ENCODE measurements around the gene EARS2. TPM values are rescaled to one million over a fixed set of nuclear protein-coding genes. Genes with fewer than 3 reads are reported as not detected.
A peak's percentile ranks its signal among the peaks of the same experiment; 100 is the strongest.
"Not testable (repeated sequence)": the region's sequence is repeated elsewhere in the genome, so short reads cannot be mapped to it uniquely, and the experiment has no call there.

EARS2 gene
- polyA plus RNA-seq, 1 donor, result 23.0 TPM

DNA sequence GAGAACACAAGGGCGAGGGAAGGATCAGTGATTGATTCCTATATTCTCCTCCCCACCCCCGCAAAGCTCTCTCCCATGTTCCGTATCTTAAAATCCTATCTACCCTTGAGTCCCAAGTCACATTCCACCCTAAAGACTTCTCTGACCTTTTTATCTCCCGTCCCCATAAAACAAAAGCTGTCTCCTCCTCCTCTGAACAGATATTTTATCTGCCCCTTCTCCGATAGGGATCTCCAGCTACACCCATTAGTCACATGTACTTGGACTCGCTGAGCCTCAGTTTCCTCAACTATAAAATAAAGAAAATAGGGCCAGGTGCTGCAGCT lies 59.6 kb downstream of the EARS2 start:
- H3K36me3 ChIP-seq (ENCODE audit: control insufficient read depth, insufficient read depth, low read length), result peaks cover 42% of the 10 kb centered on the region
- H3K27ac ChIP-seq (ENCODE audit: low read length), result peak overlapping the region; percentile 96
- H3K27me3 ChIP-seq (ENCODE audit: control insufficient read depth, insufficient read depth, low read length), result no peaks in the 10 kb centered on the region
- H3K9me3 ChIP-seq (ENCODE audit: control insufficient read depth, low read depth, low read length), result no peaks in the 10 kb centered on the region
- WGBS (ENCODE audit: insufficient coverage, low lambda C conversion rate), result no CpG with 5 or more reads among the region's 6 CpGs
- peaks cover 34% of the 10 kb centered on the region for H3K4me1 ChIP-seq (ENCODE audit: control insufficient read depth, insufficient read depth, low read length)
- DNase-seq, result no peak
- no peak overlapping the region for H3K4me3 ChIP-seq (ENCODE audit: low read length)

DNA sequence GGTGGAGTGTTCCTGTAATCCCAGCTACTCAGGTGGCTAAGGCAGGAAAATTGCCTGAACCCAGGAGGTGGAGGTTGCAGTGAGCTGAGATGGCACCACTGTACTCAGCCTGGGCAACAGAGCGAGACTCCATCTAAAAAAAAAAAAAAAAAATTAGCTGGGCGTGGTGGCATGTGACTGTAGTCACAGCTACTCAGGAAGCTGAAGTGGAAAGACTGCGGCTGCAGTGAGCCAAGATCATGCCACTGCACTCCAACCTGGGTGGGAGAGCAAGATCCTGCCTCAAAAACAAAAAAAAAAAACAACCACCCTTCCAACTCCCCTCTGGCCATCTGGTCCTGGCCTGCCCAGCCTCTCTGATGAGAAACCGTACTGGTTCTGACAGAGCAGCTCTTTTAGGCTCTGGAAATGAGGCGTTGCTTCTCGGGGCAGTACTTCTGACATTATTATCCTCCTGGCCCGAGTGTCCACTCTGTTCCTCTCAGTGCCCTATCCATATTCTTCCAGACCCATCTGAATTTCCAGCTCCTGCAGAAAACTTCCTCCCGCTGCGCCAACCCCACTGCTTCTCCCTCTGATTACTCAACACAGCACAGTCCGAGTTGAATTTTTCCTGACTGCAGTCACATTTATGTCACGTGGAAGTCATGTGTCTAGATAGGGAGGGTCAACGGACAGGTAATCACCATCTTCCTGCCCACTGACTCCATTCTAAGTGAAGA lies 60.2 kb downstream of the EARS2 start:
- Histone ChIP-seq H3K9me3 (ENCODE audit: control insufficient read depth, low read depth, low read length) (no peaks in the 10 kb centered on the region), H3K4me1 (ENCODE audit: control insufficient read depth, insufficient read depth, low read length) (peaks cover 34% of the 10 kb centered on the region), H3K27ac (ENCODE audit: low read length) (peak overlapping the region; percentile 96), H3K27me3 (ENCODE audit: control insufficient read depth, insufficient read depth, low read length) (no peaks in the 10 kb centered on the region), H3K4me3 (ENCODE audit: low read length) (no peak overlapping the region), H3K36me3 (ENCODE audit: control insufficient read depth, insufficient read depth, low read length) (peaks cover 42% of the 10 kb centered on the region)
- WGBS (ENCODE audit: insufficient coverage, low lambda C conversion rate), result no CpG with 5 or more reads among the region's 12 CpGs
- DNase-seq, result peak; percentile 85 to 94

DNA sequence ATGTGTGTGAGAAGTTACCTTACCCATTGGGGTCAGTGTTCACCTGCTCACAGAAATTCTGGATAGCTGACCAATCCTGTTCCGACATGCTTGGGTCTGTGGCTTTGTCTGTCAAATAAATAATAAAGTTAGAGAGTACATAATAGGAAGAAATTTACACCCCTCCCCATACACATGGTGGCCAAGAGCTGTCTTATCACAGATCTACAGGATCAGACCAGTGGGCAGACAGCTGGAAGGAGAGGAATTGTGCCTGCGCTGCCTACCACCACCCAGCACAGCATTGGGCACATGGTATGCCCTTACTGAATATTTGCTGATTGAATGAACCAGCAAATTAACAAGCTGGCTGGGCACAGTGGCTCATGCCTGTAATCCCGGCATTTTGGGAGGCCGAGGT lies 61.5 kb downstream of the EARS2 start:
- H3K27ac ChIP-seq (ENCODE audit: low read length), result no peak overlapping the region
- H3K4me3 ChIP-seq (ENCODE audit: low read length), result no peak overlapping the region
- H3K36me3 ChIP-seq (ENCODE audit: control insufficient read depth, insufficient read depth, low read length), result peaks cover 47% of the 10 kb centered on the region
- WGBS (ENCODE audit: insufficient coverage, low lambda C conversion rate), result no CpG with 5 or more reads among the region's 4 CpGs
- no peak for DNase-seq
- H3K27me3 ChIP-seq (ENCODE audit: control insufficient read depth, insufficient read depth, low read length), result no peaks in the 10 kb centered on the region
- H3K4me1 ChIP-seq (ENCODE audit: control insufficient read depth, insufficient read depth, low read length), result peaks cover 34% of the 10 kb centered on the region
- H3K9me3 ChIP-seq (ENCODE audit: control insufficient read depth, low read depth, low read length), result no peaks in the 10 kb centered on the region

DNA sequence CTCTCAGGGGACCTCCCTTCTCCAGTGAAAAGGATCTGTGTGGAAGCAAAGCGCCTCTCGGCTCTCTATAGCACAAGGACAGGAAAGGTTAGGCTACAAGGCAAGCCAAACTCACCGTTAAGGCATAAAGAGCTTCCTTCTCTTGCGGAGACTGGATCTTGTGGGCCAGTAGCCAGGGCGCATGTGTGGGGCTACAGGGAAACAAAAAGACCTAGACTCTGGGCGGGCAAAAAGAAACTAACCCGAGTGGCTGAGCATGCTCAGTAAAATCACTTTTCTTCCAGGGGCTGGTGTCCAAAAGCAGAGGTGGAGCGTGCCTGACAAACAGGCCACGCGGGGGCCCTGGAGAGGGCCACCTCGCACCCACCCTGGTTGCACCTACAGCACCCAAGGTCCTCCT lies 63.0 kb downstream of the EARS2 start:
- peaks cover 59% of the 10 kb centered on the region for H3K36me3 ChIP-seq (ENCODE audit: control insufficient read depth, insufficient read depth, low read length)
- peaks cover 20% of the 10 kb centered on the region for H3K4me1 ChIP-seq (ENCODE audit: control insufficient read depth, insufficient read depth, low read length)
- H3K27ac ChIP-seq (ENCODE audit: low read length), result no peak overlapping the region
- WGBS (ENCODE audit: insufficient coverage, low lambda C conversion rate), result no CpG with 5 or more reads among the region's 11 CpGs
- DNase-seq, result no peak
- no peaks in the 10 kb centered on the region for H3K27me3 ChIP-seq (ENCODE audit: control insufficient read depth, insufficient read depth, low read length)
- H3K4me3 ChIP-seq (ENCODE audit: low read length), result no peak overlapping the region
- H3K9me3 ChIP-seq (ENCODE audit: control insufficient read depth, low read depth, low read length), result no peaks in the 10 kb centered on the region

DNA sequence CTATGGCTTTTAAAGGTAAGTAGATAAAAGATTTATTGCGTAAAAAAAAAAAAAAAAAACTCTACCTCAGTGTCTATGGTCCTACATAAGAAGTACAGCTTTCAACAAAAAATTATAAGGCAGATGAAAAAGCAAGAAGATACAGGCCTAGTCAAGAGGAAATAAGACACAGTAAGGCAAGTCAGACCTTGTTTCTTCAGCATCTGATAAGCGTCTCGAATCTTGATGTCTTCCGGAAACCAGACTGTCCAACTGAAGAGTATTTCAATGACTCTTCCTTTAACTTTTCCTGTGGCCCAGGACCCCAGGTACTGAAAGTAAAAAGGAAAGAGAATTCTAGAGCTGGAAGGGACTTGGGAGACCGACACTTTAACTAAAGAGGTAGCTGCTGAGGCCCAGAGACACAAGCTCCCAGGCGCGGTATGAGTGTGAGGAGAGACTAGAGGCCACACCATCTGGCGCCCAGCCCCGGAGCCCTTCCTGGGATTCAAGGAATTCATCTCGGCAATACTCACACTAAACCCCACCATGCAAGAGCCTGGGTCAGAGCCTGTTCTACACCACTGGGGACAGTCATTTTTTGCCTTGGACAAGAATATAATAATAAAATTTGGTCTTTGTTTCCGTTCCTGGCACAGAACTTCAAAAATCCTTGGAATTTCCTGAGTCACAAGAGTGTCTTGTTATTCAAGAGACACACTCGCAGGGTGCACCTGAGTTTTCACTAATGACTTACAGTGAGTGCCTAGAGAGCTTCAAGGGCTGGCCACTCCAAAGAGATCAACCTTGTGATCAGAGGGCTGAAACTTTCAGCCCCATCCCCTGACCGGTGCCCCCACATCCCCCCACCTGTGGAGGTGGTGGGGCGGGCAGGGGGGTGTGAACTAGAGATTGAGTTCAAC lies 65.4 kb downstream of the EARS2 start:
- H3K9me3 ChIP-seq (ENCODE audit: control insufficient read depth, low read depth, low read length), result no peaks in the 10 kb centered on the region
- H3K36me3 ChIP-seq (ENCODE audit: control insufficient read depth, insufficient read depth, low read length), result peaks cover 81% of the 10 kb centered on the region
- peaks cover 2% of the 10 kb centered on the region for H3K4me1 ChIP-seq (ENCODE audit: control insufficient read depth, insufficient read depth, low read length)
- no peak overlapping the region for H3K4me3 ChIP-seq (ENCODE audit: low read length)
- 82% methylated on average over 2 of the region's 14 CpGs for WGBS (ENCODE audit: insufficient coverage, low lambda C conversion rate)
- H3K27me3 ChIP-seq (ENCODE audit: control insufficient read depth, insufficient read depth, low read length), result no peaks in the 10 kb centered on the region
- DNase-seq, result no peak
- H3K27ac ChIP-seq (ENCODE audit: low read length), result no peak overlapping the region

DNA sequence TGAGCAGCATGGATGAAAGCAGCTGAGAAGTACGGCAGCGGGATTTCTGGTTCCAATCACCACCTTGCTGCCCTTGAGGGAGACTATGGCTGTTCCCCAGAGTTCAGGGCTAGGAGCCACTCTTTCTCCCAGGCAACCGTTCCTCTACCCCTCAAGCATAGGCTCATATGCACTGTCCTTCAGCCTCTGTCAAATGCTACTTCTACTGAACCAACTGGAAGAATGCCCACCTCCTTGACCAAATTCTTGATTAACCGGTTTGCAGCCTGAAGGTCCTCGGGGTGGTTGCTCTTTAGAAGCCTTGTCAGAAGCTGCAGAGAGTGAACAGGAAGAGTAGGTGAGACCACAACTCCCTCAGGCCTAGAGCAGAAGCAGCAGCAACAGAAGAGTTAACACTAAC lies 70.7 kb downstream of the EARS2 start:
- H3K4me3 ChIP-seq (ENCODE audit: low read length), result no peak overlapping the region
- H3K4me1 ChIP-seq (ENCODE audit: control insufficient read depth, insufficient read depth, low read length), result no peaks in the 10 kb centered on the region
- 80% methylated on average over 2 of the region's 5 CpGs for WGBS (ENCODE audit: insufficient coverage, low lambda C conversion rate)
- no peaks in the 10 kb centered on the region for H3K9me3 ChIP-seq (ENCODE audit: control insufficient read depth, low read depth, low read length)
- H3K27me3 ChIP-seq (ENCODE audit: control insufficient read depth, insufficient read depth, low read length), result no peaks in the 10 kb centered on the region
- H3K36me3 ChIP-seq (ENCODE audit: control insufficient read depth, insufficient read depth, low read length), result peaks cover 85% of the 10 kb centered on the region
- no peak for DNase-seq
- no peak overlapping the region for H3K27ac ChIP-seq (ENCODE audit: low read length)

DNA sequence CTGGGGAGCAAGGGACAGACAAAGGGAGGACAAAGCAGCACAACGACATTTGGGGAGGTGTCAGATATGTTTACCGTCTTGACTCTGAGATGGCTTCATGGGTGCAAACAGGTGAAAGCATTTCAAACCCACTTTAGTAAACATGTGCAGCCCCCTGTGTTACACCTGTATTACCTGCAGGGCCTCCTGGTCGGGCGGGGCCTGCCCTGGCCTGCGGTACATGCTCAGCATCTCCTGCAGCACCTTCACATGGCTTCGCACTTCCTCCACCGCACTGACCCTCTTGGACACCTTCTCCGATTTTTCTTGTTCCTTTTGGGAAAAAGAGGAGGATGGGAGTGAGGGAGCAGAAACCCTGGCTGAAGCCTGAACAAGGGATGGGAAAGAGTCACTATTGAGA lies 71.3 kb downstream of the EARS2 start:
- no peaks in the 10 kb centered on the region for H3K4me1 ChIP-seq (ENCODE audit: control insufficient read depth, insufficient read depth, low read length)
- H3K4me3 ChIP-seq (ENCODE audit: low read length), result no peak overlapping the region
- H3K36me3 ChIP-seq (ENCODE audit: control insufficient read depth, insufficient read depth, low read length), result peaks cover 85% of the 10 kb centered on the region
- H3K27ac ChIP-seq (ENCODE audit: low read length), result no peak overlapping the region
- no peaks in the 10 kb centered on the region for H3K27me3 ChIP-seq (ENCODE audit: control insufficient read depth, insufficient read depth, low read length)
- H3K9me3 ChIP-seq (ENCODE audit: control insufficient read depth, low read depth, low read length), result no peaks in the 10 kb centered on the region
- no peak for DNase-seq
- no CpG with 5 or more reads among the region's 8 CpGs for WGBS (ENCODE audit: insufficient coverage, low lambda C conversion rate)

DNA sequence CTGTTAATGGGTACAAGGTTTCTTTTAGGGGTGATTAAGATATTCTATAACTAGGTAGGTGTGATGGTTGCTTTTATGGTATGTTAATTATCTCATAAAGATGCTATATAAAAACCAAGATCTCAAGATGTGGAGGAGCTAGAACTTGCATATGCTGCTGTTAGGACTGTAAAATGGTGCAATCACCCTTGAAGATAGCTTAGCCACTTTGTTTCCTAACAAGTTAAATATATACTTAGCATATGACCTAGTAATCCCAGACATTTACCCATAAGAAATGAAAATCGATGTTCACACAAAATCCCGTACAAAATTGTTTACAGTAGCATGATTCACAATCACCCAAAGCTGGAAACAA lies 71.9 kb downstream of the EARS2 start:
- no peaks in the 10 kb centered on the region for H3K27me3 ChIP-seq (ENCODE audit: control insufficient read depth, insufficient read depth, low read length)
- WGBS (ENCODE audit: insufficient coverage, low lambda C conversion rate), result no CpG with 5 or more reads among the region's 2 CpGs
- no peak overlapping the region for H3K4me3 ChIP-seq (ENCODE audit: low read length)
- H3K27ac ChIP-seq (ENCODE audit: low read length), result no peak overlapping the region
- no peaks in the 10 kb centered on the region for H3K4me1 ChIP-seq (ENCODE audit: control insufficient read depth, insufficient read depth, low read length)
- DNase-seq, result peak in 1 of 2 donors; percentile 43
- H3K9me3 ChIP-seq (ENCODE audit: control insufficient read depth, low read depth, low read length), result no peaks in the 10 kb centered on the region
- peaks cover 89% of the 10 kb centered on the region for H3K36me3 ChIP-seq (ENCODE audit: control insufficient read depth, insufficient read depth, low read length)

DNA sequence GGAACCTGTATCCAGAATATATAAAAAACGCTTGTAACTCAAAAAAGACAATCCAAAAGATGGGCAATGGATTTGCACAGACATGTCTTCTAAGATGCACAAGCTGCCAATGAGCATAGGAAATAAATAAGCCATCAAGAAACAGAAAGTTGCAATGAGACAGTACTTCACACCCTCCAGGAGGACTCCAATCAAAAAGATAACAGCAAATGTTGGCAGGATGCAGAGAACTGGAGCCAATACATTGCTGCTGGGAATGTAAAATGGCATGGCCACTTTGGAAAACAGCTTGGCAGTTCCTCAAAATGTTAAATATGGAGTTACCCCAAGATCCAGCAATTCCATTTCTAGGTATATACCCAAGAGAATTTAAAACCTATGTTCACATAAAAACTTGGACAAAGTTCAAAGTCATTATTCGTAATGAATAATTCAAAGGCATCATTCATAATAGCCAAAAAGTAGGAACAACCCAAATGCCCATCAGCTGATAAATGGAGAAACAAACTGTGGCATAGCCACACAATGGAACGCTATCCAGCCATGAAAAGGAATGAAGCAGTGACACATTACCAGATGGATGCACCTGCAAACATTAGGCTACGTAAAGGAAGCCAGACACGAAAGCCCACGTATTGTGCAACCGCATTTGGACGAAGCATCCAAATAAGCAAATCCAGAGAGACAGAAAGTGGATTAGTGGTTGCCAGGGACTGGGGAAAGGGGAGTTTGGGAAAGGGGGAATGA lies 72.5 kb downstream of the EARS2 start:
- Histone ChIP-seq H3K27ac (ENCODE audit: low read length) (no peak overlapping the region), H3K36me3 (ENCODE audit: control insufficient read depth, insufficient read depth, low read length) (peaks cover 89% of the 10 kb centered on the region), H3K4me3 (ENCODE audit: low read length) (no peak overlapping the region), H3K9me3 (ENCODE audit: control insufficient read depth, low read depth, low read length) (no peaks in the 10 kb centered on the region), H3K27me3 (ENCODE audit: control insufficient read depth, insufficient read depth, low read length) (no peaks in the 10 kb centered on the region), H3K4me1 (ENCODE audit: control insufficient read depth, insufficient read depth, low read length) (no peaks in the 10 kb centered on the region)
- DNase-seq, result no peak
- WGBS (ENCODE audit: insufficient coverage, low lambda C conversion rate), result 80% methylated on average over 2 of the region's 8 CpGs

DNA sequence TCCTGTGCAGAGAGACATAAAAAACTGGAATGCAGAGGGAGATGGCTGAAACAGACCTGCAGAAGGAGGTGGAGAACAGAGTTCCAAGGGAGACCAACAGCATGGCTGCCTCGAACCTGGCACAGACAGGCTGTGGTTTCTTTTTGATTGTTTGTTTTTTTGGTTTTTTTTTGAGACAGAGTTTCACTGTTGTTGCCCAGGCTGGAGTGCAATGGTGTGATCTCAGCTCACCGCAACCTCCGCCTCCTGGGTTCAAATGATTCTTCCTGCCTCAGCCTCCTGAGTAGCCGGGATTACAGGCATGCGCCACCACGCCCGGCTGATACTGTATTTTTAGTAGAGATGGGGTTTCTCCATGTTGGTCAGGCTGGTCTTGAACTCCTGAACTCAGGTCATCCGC lies 73.7 kb downstream of the EARS2 start:
- peaks cover 89% of the 10 kb centered on the region for H3K36me3 ChIP-seq (ENCODE audit: control insufficient read depth, insufficient read depth, low read length)
- not testable (repeated sequence) for DNase-seq; H3K4me3 ChIP-seq (ENCODE audit: low read length); H3K9me3 ChIP-seq (ENCODE audit: control insufficient read depth, low read depth, low read length); H3K27me3 ChIP-seq (ENCODE audit: control insufficient read depth, insufficient read depth, low read length); H3K4me1 ChIP-seq (ENCODE audit: control insufficient read depth, insufficient read depth, low read length); H3K27ac ChIP-seq (ENCODE audit: low read length)
- WGBS (ENCODE audit: insufficient coverage, low lambda C conversion rate), result no CpG with 5 or more reads among the region's 8 CpGs
